ENCODE data around the gene ZNF346.
A peak's percentile ranks its signal among the peaks of the same experiment; 100 is the strongest.
"Not testable (repeated sequence)": the region's sequence is repeated elsewhere in the genome, so short reads cannot be mapped to it uniquely, and the experiment has no call there.

The ZNF346 gene

DNA sequence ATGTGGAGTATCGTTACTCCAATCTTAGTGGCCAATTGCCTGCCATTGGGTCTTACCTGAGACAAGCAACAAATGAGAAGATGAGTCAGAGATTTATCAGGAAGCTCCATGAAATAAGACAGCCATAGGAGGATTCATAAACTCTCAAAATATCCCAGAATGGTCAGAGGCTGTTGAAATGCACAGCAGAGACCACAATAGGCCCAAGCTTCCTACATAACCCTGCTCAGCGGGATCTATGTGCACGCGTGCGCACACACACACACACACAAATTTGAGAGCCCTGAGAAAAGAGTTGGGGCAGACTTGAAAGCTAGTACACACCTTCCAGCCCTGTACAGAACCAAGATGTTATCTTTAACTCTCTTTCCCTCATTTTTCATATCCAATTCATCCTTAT lies 25.7 kb upstream of the ZNF346 start:
- no peaks in the 10 kb centered on the region for H3K4me1 Mint-ChIP-seq
- H3K4me3 Mint-ChIP-seq: no peak overlapping the region
- no peak overlapping the region for H3K27ac Mint-ChIP-seq
- H3K36me3 Mint-ChIP-seq (ENCODE audit: low read depth): peaks cover 48% of the 10 kb centered on the region
- no peaks in the 10 kb centered on the region for H3K27me3 Mint-ChIP-seq (ENCODE audit: low read depth)
- H3K9me3 Mint-ChIP-seq: peaks cover 16% of the 10 kb centered on the region
- TF ChIP-seq, protein P1, sequence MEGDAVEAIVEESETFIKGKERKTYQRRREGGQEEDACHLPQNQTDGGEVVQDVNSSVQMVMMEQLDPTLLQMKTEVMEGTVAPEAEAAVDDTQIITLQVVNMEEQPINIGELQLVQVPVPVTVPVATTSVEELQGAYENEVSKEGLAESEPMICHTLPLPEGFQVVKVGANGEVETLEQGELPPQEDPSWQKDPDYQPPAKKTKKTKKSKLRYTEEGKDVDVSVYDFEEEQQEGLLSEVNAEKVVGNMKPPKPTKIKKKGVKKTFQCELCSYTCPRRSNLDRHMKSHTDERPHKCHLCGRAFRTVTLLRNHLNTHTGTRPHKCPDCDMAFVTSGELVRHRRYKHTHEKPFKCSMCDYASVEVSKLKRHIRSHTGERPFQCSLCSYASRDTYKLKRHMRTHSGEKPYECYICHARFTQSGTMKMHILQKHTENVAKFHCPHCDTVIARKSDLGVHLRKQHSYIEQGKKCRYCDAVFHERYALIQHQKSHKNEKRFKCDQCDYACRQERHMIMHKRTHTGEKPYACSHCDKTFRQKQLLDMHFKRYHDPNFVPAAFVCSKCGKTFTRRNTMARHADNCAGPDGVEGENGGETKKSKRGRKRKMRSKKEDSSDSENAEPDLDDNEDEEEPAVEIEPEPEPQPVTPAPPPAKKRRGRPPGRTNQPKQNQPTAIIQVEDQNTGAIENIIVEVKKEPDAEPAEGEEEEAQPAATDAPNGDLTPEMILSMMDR (IDR thresholded peaks at IDR 0.05; ENCODE audit: unreplicated experiment in 3 of 3): no peak

GRCh38 chr5:176998828-176999227 lies 23.7 kb upstream of the ZNF346 start:
- TF ChIP-seq, protein P1 (IDR thresholded peaks at IDR 0.05; ENCODE audit: unreplicated experiment in 3 of 3): no peak
- no peak overlapping the region for H3K4me3 Mint-ChIP-seq
- H3K4me1 Mint-ChIP-seq: no peaks in the 10 kb centered on the region
- H3K36me3 Mint-ChIP-seq (ENCODE audit: low read depth): peaks cover 48% of the 10 kb centered on the region
- peaks cover 16% of the 10 kb centered on the region for H3K9me3 Mint-ChIP-seq
- H3K27me3 Mint-ChIP-seq (ENCODE audit: low read depth): no peaks in the 10 kb centered on the region
- H3K27ac Mint-ChIP-seq: no peak overlapping the region

DNA sequence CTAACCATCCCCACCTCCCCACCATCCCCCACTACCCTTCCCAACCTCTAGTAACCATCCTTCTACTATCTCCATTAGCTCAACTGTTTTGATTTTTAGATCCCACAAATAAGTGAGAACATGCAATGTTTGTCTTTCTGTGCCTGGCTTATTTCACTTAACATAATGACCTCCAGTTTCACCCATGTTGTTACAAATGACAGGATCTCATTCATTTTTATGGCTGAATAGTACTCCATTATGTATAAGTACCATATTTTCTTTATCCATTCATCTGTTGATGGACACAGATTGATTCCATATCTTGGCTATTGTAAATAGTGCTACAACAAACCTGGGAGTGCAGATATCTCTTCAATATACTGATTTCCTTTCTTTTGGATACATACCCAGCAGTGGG lies 23.0 kb upstream of the ZNF346 start:
- H3K9me3 Mint-ChIP-seq: peaks cover 12% of the 10 kb centered on the region
- H3K36me3 Mint-ChIP-seq (ENCODE audit: low read depth): peaks cover 42% of the 10 kb centered on the region
- not testable (repeated sequence) for H3K27ac Mint-ChIP-seq; H3K4me3 Mint-ChIP-seq; H3K4me1 Mint-ChIP-seq; H3K27me3 Mint-ChIP-seq (ENCODE audit: low read depth)

GRCh38 chr5:177003649-177004048 lies 18.8 kb upstream of the ZNF346 start:
- Mint-ChIP-seq H3K36me3 (ENCODE audit: low read depth) (peaks cover 22% of the 10 kb centered on the region), H3K27me3 (ENCODE audit: low read depth) (no peaks in the 10 kb centered on the region), H3K4me3 (peak overlapping the region in 2 of 3 experiments; percentile 50), H3K9me3 (peaks cover 3% of the 10 kb centered on the region), H3K4me1 (peaks cover 13% of the 10 kb centered on the region), H3K27ac (no peak overlapping the region)
- TF ChIP-seq, protein P1 (IDR thresholded peaks at IDR 0.05; ENCODE audit: unreplicated experiment in 3 of 3): no peak

- Mint-ChIP-seq H3K4me3 (peak overlapping the region; percentile 95 to 98 (median 97)), H3K9me3 (peaks cover 3% of the 10 kb centered on the region), H3K27me3 (ENCODE audit: low read depth) (no peaks in the 10 kb centered on the region), H3K4me1 (peaks cover 13% of the 10 kb centered on the region), H3K27ac (peak overlapping the region in 1 of 3 experiments; percentile 81), H3K36me3 (ENCODE audit: low read depth) (peaks cover 16% of the 10 kb centered on the region)
- TF ChIP-seq, protein P1 (IDR thresholded peaks at IDR 0.05; ENCODE audit: unreplicated experiment in 3 of 3): no peak
These were observed 17.5 kb upstream of the ZNF346 start for GRCh38 chr5:177004961-177005360.

GRCh38 chr5:177005619-177006264 lies 16.8 kb upstream of the ZNF346 start:
- Mint-ChIP-seq H3K4me1 (peaks cover 13% of the 10 kb centered on the region), H3K27ac (peak overlapping the region; percentile 81 to 97 (median 94)), H3K36me3 (ENCODE audit: low read depth) (peaks cover 8% of the 10 kb centered on the region), H3K4me3 (peak overlapping the region; percentile 95 to 98 (median 97)), H3K9me3 (peaks cover 3% of the 10 kb centered on the region), H3K27me3 (ENCODE audit: low read depth) (no peaks in the 10 kb centered on the region)
- TF ChIP-seq, protein P1 (IDR thresholded peaks at IDR 0.05; ENCODE audit: unreplicated experiment in 3 of 3): peak; percentile 50 to 55 (median 53)
